Stimulated activated CD8-positive, alpha-beta memory T cell treated with anti-CD3 and anti-CD28 coated beads, Interleukin-7, amount 100 ng/mL, for 4 hours (primary cell): ENCODE results near the gene PCDHGA2.
"Not testable (repeated sequence)": the region's sequence is repeated elsewhere in the genome, so short reads cannot be mapped to it uniquely, and the experiment has no call there.

ENCODE experiments used
- DNase-seq, 2 donors: peaks; one replicate each; pipeline ENCODE4 v3.0.0-alpha.2; 2020; ENCODE audit warnings: low read depth in 2 of 2

The PCDHGA2 gene

GRCh38 chr5:141382469-141383294 is 44.1 kb downstream of the PCDHGA2 start, which contains the start of gene PCDHGA7:
Gene PCDHGA7 (plus strand): TSS chr5:141382742. CDS start chr5:141382900, 158 bp downstream.
- no peak for DNase-seq

GRCh38 chr5:141383345-141383744 is 44.8 kb downstream of the PCDHGA2 start:
- DNase-seq: no peak

- no peak for DNase-seq
Observed at GRCh38 chr5:141384471-141385267, 46.1 kb downstream of the PCDHGA2 start.

DNA sequence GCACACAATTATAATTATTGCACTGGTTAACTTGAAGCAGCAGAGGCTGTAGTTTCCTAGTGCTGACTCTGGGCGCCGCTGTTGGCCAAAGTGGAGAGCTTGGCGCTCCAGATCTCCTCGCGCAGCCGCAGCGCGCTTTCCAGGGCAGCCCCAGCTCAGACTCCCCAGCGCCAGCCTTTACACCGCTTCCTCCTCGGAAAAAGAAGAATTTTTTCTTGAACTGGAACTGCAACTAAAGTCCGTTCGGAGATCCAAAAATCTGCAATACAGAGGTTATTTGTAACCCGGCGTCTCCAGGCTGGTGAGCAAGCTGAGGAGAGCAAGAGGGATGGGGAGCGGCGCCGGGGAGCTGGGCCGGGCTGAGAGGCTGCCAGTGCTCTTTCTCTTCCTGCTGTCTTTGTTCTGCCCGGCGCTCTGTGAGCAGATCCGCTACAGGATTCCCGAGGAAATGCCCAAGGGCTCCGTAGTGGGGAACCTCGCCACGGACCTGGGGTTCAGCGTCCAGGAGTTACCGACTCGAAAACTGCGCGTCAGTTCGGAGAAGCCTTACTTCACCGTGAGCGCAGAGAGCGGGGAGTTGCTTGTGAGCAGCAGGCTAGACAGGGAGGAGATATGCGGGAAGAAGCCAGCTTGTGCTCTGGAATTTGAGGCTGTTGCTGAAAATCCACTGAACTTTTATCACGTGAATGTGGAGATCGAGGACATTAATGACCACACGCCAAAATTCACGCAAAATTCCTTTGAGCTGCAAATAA is 49.2 kb downstream of the PCDHGA2 start, which contains the start of gene PCDHGB4:
PCDHGB4 (plus strand) TSS at position 142 of the 755 bp plus-strand sequence; CDS start at position 329, 187 bp downstream.
- DNase-seq: not testable (repeated sequence)

GRCh38 chr5:141388661-141389060 is 50.1 kb downstream of the PCDHGA2 start:
- no peak for DNase-seq

- no peak for DNase-seq
Observed at GRCh38 chr5:141389153-141390042, 50.8 kb downstream of the PCDHGA2 start.

DNA sequence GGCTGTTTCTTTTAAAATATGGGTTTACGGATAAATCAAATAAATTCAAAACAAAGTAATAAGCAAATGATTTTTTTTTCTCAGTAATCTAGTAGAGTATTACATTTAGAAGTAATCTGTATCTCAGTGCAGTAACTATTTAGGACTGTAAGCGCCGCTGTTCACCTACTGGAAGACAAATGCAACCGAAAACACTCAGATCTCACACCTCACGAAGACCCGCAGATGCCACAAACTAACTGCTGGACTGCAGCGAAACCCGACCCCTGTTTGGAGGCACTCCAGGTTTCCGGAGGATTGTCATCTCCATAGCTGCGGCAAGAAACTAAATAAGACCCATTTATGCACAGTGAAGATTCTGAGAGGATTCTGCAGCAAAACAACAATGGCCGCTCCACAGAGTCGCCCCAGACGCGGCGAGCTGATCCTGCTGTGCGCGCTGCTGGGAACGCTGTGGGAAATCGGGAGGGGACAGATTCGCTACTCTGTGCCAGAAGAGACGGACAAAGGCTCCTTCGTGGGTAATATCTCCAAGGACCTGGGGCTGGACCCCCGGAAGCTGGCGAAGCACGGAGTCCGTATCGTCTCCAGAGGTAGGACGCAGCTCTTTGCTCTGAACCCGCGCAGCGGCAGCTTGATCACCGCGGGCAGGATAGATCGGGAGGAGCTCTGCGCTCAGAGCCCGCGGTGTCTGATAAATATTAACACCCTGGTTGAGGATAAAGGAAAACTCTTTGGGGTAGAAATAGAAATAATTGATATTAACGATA is 54.1 kb downstream of the PCDHGA2 start, which contains the start of gene PCDHGA8:
PCDHGA8 (plus strand) TSS at position 205 of the 770 bp plus-strand sequence; CDS start at position 386, 181 bp downstream.
- no peak for DNase-seq
